Tibial nerve (tissue), 4 donors: ENCODE results near the gene RINL.

Experiments used
- CTCF ChIP-seq, 5 experiments: fragments of 200-600 bp in 3 of 5; fragments of 450-650 bp in 2 of 5; sonication (generic) in 3 of 5; IDR thresholded peaks; one replicate each; pipeline ENCODE4 v1.5.1; 2016 to 2019; ENCODE audit warnings: antibody characterized with exemption in 5 of 5, mild to moderate bottlenecking in 3 of 5, moderate library complexity in 2 of 5
- EP300 ChIP-seq, 2 donors: sonication (generic); formaldehyde crosslinking; IDR thresholded peaks; one replicate each; pipeline ENCODE4 v1.6.1; 2017; ENCODE audit warnings: antibody characterized with exemption in 2 of 2, mild to moderate bottlenecking in 1 of 2

GRCh38 chr19:38838208-38838985 is 39.7 kb downstream of the RINL start:
- TF ChIP-seq CTCF (IDR thresholded peaks at IDR 0.05) (no peak), EP300 (IDR thresholded peaks at IDR 0.05) (no peak)
